ENCODE results near the gene LRP1B. TPM values are rescaled to one million over a fixed set of nuclear protein-coding genes. Genes with fewer than 3 reads are reported as not detected.

The LRP1B gene
- total RNA-seq, 3 donors from 2014 or later, result 2.3 to 29.8 (median 21.8) TPM

DNA sequence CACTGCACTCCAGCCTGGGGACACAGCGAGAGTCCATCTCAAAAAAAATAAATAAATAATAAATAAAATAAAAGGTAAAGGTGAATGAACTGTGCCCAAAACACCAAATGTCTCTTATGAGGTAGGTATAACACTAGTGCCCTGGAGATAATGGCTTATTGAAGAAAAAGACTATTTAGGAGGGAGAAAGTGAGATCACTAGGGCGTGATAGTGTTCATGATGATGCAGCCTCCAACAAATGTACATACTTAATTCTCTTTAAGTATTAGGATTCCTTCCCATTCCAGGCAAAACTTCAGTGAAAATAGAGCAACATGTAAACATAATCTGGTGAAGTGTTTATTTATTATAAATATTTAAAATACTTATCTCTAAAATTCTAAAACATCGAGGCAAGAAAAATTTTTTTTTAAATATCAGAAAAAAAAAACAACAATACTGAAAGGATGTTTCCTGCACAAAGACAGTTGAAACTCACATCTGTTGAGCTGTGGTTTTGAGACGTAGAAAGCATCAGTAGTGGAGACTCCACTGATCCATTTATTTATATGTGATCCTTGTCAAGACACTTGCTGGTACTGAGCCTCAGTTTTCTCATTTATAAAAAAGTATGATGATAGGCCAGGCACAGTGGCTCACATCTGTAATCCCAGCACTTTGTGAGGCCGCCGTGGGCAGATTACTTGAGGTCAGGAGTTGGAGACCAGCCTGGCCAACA is 183.3 kb downstream of the LRP1B start:
- H3K9me3 ChIP-seq, result no peaks in the 10 kb centered on the region
- H3K36me3 ChIP-seq, result no peaks in the 10 kb centered on the region
- TF ChIP-seq POLR2A (IDR thresholded peaks at IDR 0.05) (no peak), POLR2AphosphoS5 (IDR thresholded peaks at IDR 0.05) (no peak)
- TF ChIP-seq, protein P1, sequence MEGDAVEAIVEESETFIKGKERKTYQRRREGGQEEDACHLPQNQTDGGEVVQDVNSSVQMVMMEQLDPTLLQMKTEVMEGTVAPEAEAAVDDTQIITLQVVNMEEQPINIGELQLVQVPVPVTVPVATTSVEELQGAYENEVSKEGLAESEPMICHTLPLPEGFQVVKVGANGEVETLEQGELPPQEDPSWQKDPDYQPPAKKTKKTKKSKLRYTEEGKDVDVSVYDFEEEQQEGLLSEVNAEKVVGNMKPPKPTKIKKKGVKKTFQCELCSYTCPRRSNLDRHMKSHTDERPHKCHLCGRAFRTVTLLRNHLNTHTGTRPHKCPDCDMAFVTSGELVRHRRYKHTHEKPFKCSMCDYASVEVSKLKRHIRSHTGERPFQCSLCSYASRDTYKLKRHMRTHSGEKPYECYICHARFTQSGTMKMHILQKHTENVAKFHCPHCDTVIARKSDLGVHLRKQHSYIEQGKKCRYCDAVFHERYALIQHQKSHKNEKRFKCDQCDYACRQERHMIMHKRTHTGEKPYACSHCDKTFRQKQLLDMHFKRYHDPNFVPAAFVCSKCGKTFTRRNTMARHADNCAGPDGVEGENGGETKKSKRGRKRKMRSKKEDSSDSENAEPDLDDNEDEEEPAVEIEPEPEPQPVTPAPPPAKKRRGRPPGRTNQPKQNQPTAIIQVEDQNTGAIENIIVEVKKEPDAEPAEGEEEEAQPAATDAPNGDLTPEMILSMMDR (IDR thresholded peaks at IDR 0.05), result no peak
- no peak overlapping the region for H3K4me3 ChIP-seq
- intact Hi-C loops (cut with DNase I; ENCODE audit: low total_unique reads), result no loop called here
- DNase-seq (ENCODE audit: low spot score in 2 of 2), result no peak
- no peaks in the 10 kb centered on the region for H3K4me1 ChIP-seq
- H3K27ac ChIP-seq, result no peak overlapping the region
- H3K27me3 ChIP-seq, result no peaks in the 10 kb centered on the region

DNA sequence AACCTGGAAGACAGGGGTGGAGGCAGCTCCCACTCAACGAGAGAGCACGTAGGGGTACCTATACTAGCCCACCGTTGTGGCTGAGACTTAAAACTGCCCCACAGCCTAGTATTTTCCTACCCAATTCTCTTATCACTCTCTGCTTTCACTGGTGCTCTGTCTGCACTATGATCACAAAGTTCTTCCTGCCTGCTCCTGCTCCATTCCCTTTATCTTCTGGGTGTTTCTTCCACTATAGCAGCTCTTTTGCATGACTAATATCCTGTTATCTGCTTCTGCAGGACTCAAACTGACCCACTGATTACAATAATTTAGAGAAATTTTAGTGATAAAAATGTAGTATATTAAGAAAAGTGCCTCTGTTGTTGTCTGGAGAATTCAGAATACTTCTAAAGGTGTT is 184.8 kb downstream of the LRP1B start:
- no peaks in the 10 kb centered on the region for H3K27me3 ChIP-seq
- H3K9me3 ChIP-seq, result no peaks in the 10 kb centered on the region
- H3K36me3 ChIP-seq, result no peaks in the 10 kb centered on the region
- DNase-seq (ENCODE audit: low spot score in 2 of 2), result no peak
- H3K27ac ChIP-seq, result no peak overlapping the region
- no peak overlapping the region for H3K4me3 ChIP-seq
- intact Hi-C loops (cut with DNase I; ENCODE audit: low total_unique reads), result no loop called here
- TF ChIP-seq POLR2AphosphoS5 (IDR thresholded peaks at IDR 0.05) (no peak), POLR2A (IDR thresholded peaks at IDR 0.05) (no peak)
- TF ChIP-seq, protein P1 (IDR thresholded peaks at IDR 0.05), result no peak
- no peaks in the 10 kb centered on the region for H3K4me1 ChIP-seq

DNA sequence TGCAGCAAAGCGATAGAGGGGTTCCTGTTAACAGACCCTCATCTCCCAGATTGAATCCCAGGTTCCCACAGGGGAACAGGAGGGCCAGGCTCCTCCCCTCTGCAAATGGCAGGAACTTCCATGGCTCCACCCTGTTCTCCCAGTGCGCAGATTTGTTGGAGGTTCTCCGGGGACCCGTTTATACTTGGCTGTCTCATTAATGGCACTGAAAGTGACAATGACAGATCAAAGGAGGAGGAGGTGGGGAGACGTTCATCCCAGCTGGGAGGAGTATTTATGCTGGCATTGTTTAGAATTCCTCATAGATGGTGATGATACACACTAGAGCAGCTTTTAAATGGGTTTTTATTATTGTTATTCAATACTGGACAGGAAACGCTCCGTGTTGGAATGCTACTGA is 186.9 kb downstream of the LRP1B start:
- H3K36me3 ChIP-seq, result no peaks in the 10 kb centered on the region
- no peak overlapping the region for H3K4me3 ChIP-seq
- H3K27me3 ChIP-seq, result no peaks in the 10 kb centered on the region
- intact Hi-C loops (cut with DNase I; ENCODE audit: low total_unique reads), result no loop called here
- H3K9me3 ChIP-seq, result no peaks in the 10 kb centered on the region
- DNase-seq (ENCODE audit: low spot score in 2 of 2), result no peak
- TF ChIP-seq, protein P1 (IDR thresholded peaks at IDR 0.05), result no peak
- H3K4me1 ChIP-seq, result no peaks in the 10 kb centered on the region
- no peak overlapping the region for H3K27ac ChIP-seq

DNA sequence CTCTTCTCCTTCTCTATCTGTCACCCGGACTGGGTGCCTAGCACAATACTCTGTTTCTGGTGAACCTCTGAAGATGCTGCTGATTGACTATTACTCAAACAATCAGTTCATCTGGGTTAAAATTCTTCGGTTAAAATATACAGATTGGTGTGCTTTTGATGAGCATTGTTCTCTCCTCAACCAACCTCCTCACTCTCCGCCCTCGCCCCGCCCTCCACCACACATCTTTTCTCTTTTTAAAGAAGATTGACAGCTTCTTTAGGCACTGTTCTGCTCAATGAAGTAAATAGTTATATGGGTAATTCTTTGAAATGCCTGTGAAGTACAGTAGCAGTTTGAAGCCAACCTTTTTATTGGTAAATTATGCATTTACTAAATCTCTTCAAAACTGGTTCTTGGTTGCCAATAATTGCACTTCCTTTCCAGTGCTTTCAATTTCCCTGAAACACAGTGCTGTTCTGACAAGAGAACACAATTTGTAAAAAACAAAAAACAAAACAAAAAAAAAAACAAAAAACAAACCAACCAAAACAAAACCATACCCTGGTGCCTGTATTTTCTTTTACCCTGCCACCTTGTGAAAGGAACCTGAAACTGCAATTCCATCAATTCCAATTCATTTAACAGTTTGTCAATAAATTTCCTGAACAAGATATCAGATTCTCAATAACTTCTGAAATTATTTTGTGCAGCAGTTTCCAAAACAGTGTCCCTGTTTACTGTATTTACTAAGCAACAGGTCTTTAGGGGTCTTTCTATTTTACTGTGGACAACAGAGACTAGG is 188.6 kb downstream of the LRP1B start:
- no peak overlapping the region for H3K27ac ChIP-seq
- no peak overlapping the region for H3K4me3 ChIP-seq
- intact Hi-C loops (cut with DNase I; ENCODE audit: low total_unique reads), result no loop called here
- no peaks in the 10 kb centered on the region for H3K4me1 ChIP-seq
- H3K27me3 ChIP-seq, result no peaks in the 10 kb centered on the region
- no peaks in the 10 kb centered on the region for H3K9me3 ChIP-seq
- DNase-seq (ENCODE audit: low spot score in 2 of 2), result no peak
- TF ChIP-seq, protein P1 (IDR thresholded peaks at IDR 0.05), result peak in 1 of 3 donors; percentile 19
- no peak for TF ChIP-seq POLR2A (IDR thresholded peaks at IDR 0.05)
- no peaks in the 10 kb centered on the region for H3K36me3 ChIP-seq

DNA sequence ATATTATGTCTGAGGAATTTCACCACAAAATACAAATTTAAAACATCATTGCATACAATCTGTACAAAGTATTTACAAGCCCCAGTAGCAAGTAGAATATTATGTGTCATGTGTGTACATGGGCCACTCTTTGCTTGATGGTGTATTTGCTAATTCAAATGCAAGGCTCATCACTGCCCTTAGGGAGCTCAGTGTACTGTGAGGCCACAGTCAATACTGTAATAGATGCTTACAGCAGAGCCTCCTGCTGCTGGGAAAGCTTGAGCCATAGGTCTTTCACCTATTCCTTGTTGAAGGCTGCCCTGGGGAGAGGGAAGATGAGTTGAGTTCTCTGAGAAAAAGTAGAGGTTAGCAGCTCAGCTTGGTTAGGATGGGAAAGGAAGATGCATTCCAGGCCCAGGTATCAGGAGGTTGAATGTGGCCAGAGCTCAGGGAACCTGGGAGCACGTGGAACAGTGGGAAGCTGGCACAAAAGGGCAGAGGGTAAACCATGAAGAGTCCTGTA is 189.6 kb downstream of the LRP1B start:
- intact Hi-C loops (cut with DNase I; ENCODE audit: low total_unique reads), result no loop called here
- Histone ChIP-seq H3K4me1 (no peaks in the 10 kb centered on the region), H3K4me3 (no peak overlapping the region), H3K27me3 (no peaks in the 10 kb centered on the region), H3K27ac (no peak overlapping the region), H3K36me3 (no peaks in the 10 kb centered on the region), H3K9me3 (no peaks in the 10 kb centered on the region)
- no peak for DNase-seq (ENCODE audit: low spot score in 2 of 2)
- TF ChIP-seq POLR2A (IDR thresholded peaks at IDR 0.05), result no peak

All from breast epithelium (tissue), 4 donors.